SK-N-SH (cell line): ENCODE results near the gene EMCN. TPM values are rescaled to one million over a fixed set of nuclear protein-coding genes. Genes with fewer than 3 reads are reported as not detected.

ENCODE experiments used
- CTCF ChIA-PET: fragments of 300-600, 350-600 bp; formaldehyde crosslinking; extraction: SDS; loops from one replicate; lab custom pipeline; 2021; lab: Yijun Ruan, JAX
- POLR2A ChIA-PET: fragments of 350-600 bp; sonication (Branson Sonifier 250); formaldehyde crosslinking; extraction: SDS; loops from one replicate; lab custom pipeline; 2020; ENCODE audit warnings: antibody characterized with exemption, inconsistent platforms; lab: Yijun Ruan, JAX
- DNase-seq: peaks from one replicate; pipeline ENCODE4 v3.0.0; 2012
- H2AFZ ChIP-seq: fragments of 200-600 bp; sonication (generic); 2 replicates; pipeline ENCODE4 v1.8.1; 2016; ENCODE audit warnings: antibody characterized with exemption, mild to moderate bottlenecking, low read depth
- H3F3A ChIP-seq: fragments of 200-600 bp; sonication (generic); replicated peaks from 2 replicates; pipeline ENCODE3; 2016; ENCODE audit warnings: antibody characterized with exemption, mild to moderate bottlenecking; ENCODE audit not compliant: insufficient read depth
- H3K27ac ChIP-seq, 2 experiments: fragments of 200-500 bp in 1 of 2; fragments of 200-600 bp in 1 of 2; sonication (Bioruptor generic) in 1 of 2; sonication (generic), shearing (Covaris generic) in 1 of 2; 2 replicates each; pipeline versions ENCODE4 v1.5.1 to v1.6.1; 2014 to 2016; ENCODE audit warnings: low read depth in 2 of 2, inconsistent platforms in 1 of 2, low read length in 1 of 2, mild to moderate bottlenecking in 1 of 2, mixed read lengths in 1 of 2
- H3K27me3 ChIP-seq: fragments of 200-600 bp; sonication (generic), shearing (Covaris generic); 2 replicates; pipeline ENCODE4 v1.6.1; 2016; ENCODE audit warnings: mixed run types; ENCODE audit not compliant: insufficient read depth
- H3K36me3 ChIP-seq, 2 experiments: fragments of 200-500 bp in 1 of 2; fragments of 200-600 bp in 1 of 2; sonication (Bioruptor generic) in 1 of 2; sonication (generic) in 1 of 2; replicated peaks in 1 of 2; 2 replicates each; pipeline versions ENCODE3 to v1.5.1; 2014 to 2016; ENCODE audit warnings: low read length in 1 of 2, mild to moderate bottlenecking in 1 of 2; ENCODE audit not compliant: insufficient read depth in 2 of 2, control insufficient read depth in 1 of 2
- H3K4me1 ChIP-seq, 2 experiments: fragments of 200-500 bp in 1 of 2; fragments of 200-600 bp in 1 of 2; sonication (Bioruptor generic) in 1 of 2; sonication (generic), shearing (Covaris generic) in 1 of 2; 2 replicates each; pipeline versions ENCODE4 v1.5.1 to v1.6.1; 2014 to 2016; ENCODE audit warnings: low read depth in 1 of 2, low read length in 1 of 2, mixed run types in 1 of 2; ENCODE audit not compliant: insufficient read depth in 2 of 2, control insufficient read depth in 1 of 2
- H3K4me2 ChIP-seq: fragments of 200-600 bp; sonication (generic), shearing (Covaris generic); 2 replicates; pipeline ENCODE4 v1.6.1; 2017; ENCODE audit warnings: mixed run types
- H3K4me3 ChIP-seq, 2 experiments: fragments of 200-500 bp in 1 of 2; fragments of 200-600 bp in 1 of 2; sonication (Bioruptor generic) in 1 of 2; sonication (generic), shearing (Covaris generic) in 1 of 2; 2 replicates each; pipeline versions ENCODE4 v1.5.1 to v1.8.1; 2014 to 2016; ENCODE audit warnings: low read depth in 2 of 2, inconsistent platforms in 1 of 2, low read length in 1 of 2, mild to moderate bottlenecking in 1 of 2, mixed read lengths in 1 of 2, moderate library complexity in 1 of 2
- H3K79me2 ChIP-seq: fragments of 200-600 bp; sonication (generic); 2 replicates; pipeline ENCODE4 v1.8.1; 2017; ENCODE audit warnings: mild to moderate bottlenecking; ENCODE audit not compliant: insufficient read depth
- H3K9ac ChIP-seq: fragments of 200-600 bp; sonication (generic); 2 replicates; pipeline ENCODE4 v1.6.1; 2017; ENCODE audit warnings: mixed run types
- H3K9me2 ChIP-seq: fragments of 200-600 bp; sonication (generic); 2 replicates; pipeline ENCODE4 v1.6.1; 2017; ENCODE audit warnings: mixed run types
- H3K9me3 ChIP-seq: fragments of 200-600 bp; sonication (generic); 2 replicates; pipeline ENCODE4 v1.6.1; 2017; ENCODE audit warnings: mixed run types, mild to moderate bottlenecking, moderate library complexity
- H4K20me1 ChIP-seq: fragments of 200-600 bp; sonication (generic); 2 replicates; pipeline ENCODE4 v1.6.1; 2017; ENCODE audit warnings: mild to moderate bottlenecking, mixed run types; ENCODE audit not compliant: insufficient read depth
- CHD2 ChIP-seq: fragments of 150-350 bp; IDR thresholded peaks from 2 replicates; pipeline ENCODE4 v1.6.1; 2018; ENCODE audit warnings: low read length; ENCODE audit not compliant: partially characterized antibody
- EP300 ChIP-seq, 2 experiments: IDR thresholded peaks; 2 replicates each; pipeline versions ENCODE4 v1.4.0 to v1.6.1; 2012; ENCODE audit warnings: borderline replicate concordance in 1 of 2, low read depth in 1 of 2, low read length in 1 of 2
- FOSL2 ChIP-seq: IDR thresholded peaks from 2 replicates; pipeline ENCODE4 v1.4.0; 2012; ENCODE audit warnings: low read depth, mild to moderate bottlenecking, moderate library complexity, borderline replicate concordance
- FOXJ3 ChIP-seq: sonication (generic); formaldehyde crosslinking; IDR thresholded peaks from 2 replicates; pipeline ENCODE4 v1.5.1; 2020; ENCODE audit warnings: mild to moderate bottlenecking, missing genetic modification reagents
- GATA2 ChIP-seq: sonication (generic); formaldehyde crosslinking; IDR thresholded peaks from 2 replicates; pipeline ENCODE4 v1.5.0; 2020; ENCODE audit warnings: mild to moderate bottlenecking, missing genetic modification reagents
- IRF3 ChIP-seq: fragments of 150-350 bp; IDR thresholded peaks from 2 replicates; pipeline ENCODE4 v1.6.1; 2016; ENCODE audit warnings: mild to moderate bottlenecking, low read depth, low read length
- JUND ChIP-seq: IDR thresholded peaks from 2 replicates; pipeline ENCODE4 v1.4.0; 2012
- MXI1 ChIP-seq: IDR thresholded peaks from 2 replicates; pipeline ENCODE4 v1.6.1; 2012; ENCODE audit warnings: mild to moderate bottlenecking, low read depth, low read length, improper control_type of control experiment
- NFIC ChIP-seq: IDR thresholded peaks from 2 replicates; pipeline ENCODE4 v1.4.0; 2012; ENCODE audit warnings: borderline replicate concordance
- NRF1 ChIP-seq: IDR thresholded peaks from 2 replicates; pipeline ENCODE4 v1.6.1; 2012; ENCODE audit warnings: low read depth, mild to moderate bottlenecking, low read length
- PBX3 ChIP-seq: IDR thresholded peaks from 2 replicates; pipeline ENCODE4; 2012
- RAD21 ChIP-seq: IDR thresholded peaks from 2 replicates; pipeline ENCODE4 v1.6.1; 2012; ENCODE audit warnings: mild to moderate bottlenecking, low read length
- REST ChIP-seq: IDR thresholded peaks from 2 replicates; pipeline ENCODE4 v1.6.1; 2012; ENCODE audit warnings: mild to moderate bottlenecking, low read depth, low read length, moderate library complexity
- TAF1 ChIP-seq: IDR thresholded peaks from 2 replicates; pipeline ENCODE4 v1.6.1; 2012; ENCODE audit warnings: low read depth, mild to moderate bottlenecking, low read length, moderate library complexity, borderline replicate concordance
- TCF12 ChIP-seq: IDR thresholded peaks from 2 replicates; pipeline ENCODE4 v1.4.0; 2012
- WGBS: methylation state at CpG from one replicate; pipeline ENCODE4 v1.1.6; 2017; ENCODE audit warnings: low lambda C conversion rate; 5-methylcytosine and 5-hydroxymethylcytosine counted together
- polyA plus RNA-seq, 3 experiments: library from polyadenylated mRNA; depleted of rRNA; stranded (reverse); fragments of >200 nt; gene quantifications; 2 replicates each; pipeline ENCODE4 v1.2.3, GENCODE V29; 2012

EMCN gene
- polyA plus RNA-seq, 1 of the 3 experiments (the other 2 are of a cell fraction), result 0.30 TPM

GRCh38 chr4:100417565-100417964 is 100.3 kb downstream of the EMCN start:
- TF ChIP-seq TAF1, result no peak
- peak; percentile 28 to 69; a peak in 3 of 4 replicates for TF ChIP-seq EP300 (IDR thresholded peaks at IDR 0.05; ENCODE audit: borderline replicate concordance in 1 of 2, low read depth in 1 of 2, low read length in 1 of 2)
- peak; percentile 24; the same call in 1 of the 2 replicates for TF ChIP-seq JUND
- peak; percentile 16 for TF ChIP-seq RAD21
- TF ChIP-seq IRF3, result 0 out of 2 replicates have a peak, but pooled peaks have one; percentile 1
- peak; percentile 43 for TF ChIP-seq CHD2
- no peak for TF ChIP-seq REST
- TF ChIP-seq FOXJ3 (CRISPR knock-in tag), result no peak
- peak; percentile 36; the same call in 1 of the 2 replicates for TF ChIP-seq FOSL2
- TF ChIP-seq MXI1, result no peak
- no peak for TF ChIP-seq NRF1
- peak; percentile 74 for TF ChIP-seq GATA2 (CRISPR knock-in tag)
- TF ChIP-seq PBX3, result peak; percentile 23; the same call in 1 of the 2 replicates
- TF ChIP-seq NFIC, result 0 out of 2 replicates have a peak, but pooled peaks have one; percentile 24
- TF ChIP-seq TCF12, result peak; percentile 86
- H3F3A ChIP-seq, result peaks cover 4% of the 10 kb centered on the region
- H3K4me2 ChIP-seq, result no peak overlapping the region
- H3K27ac ChIP-seq, result peak overlapping the region in 1 of 2 experiments; percentile 69; a peak in 3 of 4 replicates
- H2AFZ ChIP-seq, result no peak overlapping the region
- H3K36me3 ChIP-seq, result no peaks in the 10 kb centered on the region
- ChIA-PET CTCF (no interaction called here), POLR2A (no interaction called here)
- no peak overlapping the region for H3K9ac ChIP-seq
- no peaks in the 10 kb centered on the region for H4K20me1 ChIP-seq
- peaks cover 4 to 16% of the 10 kb centered on the region in 2 experiments; a peak in 3 of 4 replicates for H3K4me1 ChIP-seq
- H3K79me2 ChIP-seq, result no peaks in the 10 kb centered on the region
- H3K9me2 ChIP-seq, result no peaks in the 10 kb centered on the region
- no peak overlapping the region for H3K4me3 ChIP-seq
- 13% methylated on average over 1 of the region's 1 CpG for WGBS
- DNase-seq, result peak; percentile 3
- H3K9me3 ChIP-seq, result no peaks in the 10 kb centered on the region
- H3K27me3 ChIP-seq, result no peaks in the 10 kb centered on the region
